GM10266 (cell line): ENCODE measurements around the gene FGD4.
"Not testable (repeated sequence)": the region's sequence is repeated elsewhere in the genome, so short reads cannot be mapped to it uniquely, and the experiment has no call there.

Experiments used
- DNase-seq: peaks from one replicate; pipeline ENCODE4 v3.0.0; 2012; ENCODE audit errors: extremely low spot score
- TF ChIP-seq, protein P1 (sequence below): IDR thresholded peaks from 2 replicates; pipeline ENCODE4 v1.5.1; 2012; ENCODE audit warnings: mild to moderate bottlenecking, low read depth; ENCODE audit not compliant: control insufficient read depth, insufficient read depth; ENCODE audit errors: missing control alignments

FGD4 gene

DNA sequence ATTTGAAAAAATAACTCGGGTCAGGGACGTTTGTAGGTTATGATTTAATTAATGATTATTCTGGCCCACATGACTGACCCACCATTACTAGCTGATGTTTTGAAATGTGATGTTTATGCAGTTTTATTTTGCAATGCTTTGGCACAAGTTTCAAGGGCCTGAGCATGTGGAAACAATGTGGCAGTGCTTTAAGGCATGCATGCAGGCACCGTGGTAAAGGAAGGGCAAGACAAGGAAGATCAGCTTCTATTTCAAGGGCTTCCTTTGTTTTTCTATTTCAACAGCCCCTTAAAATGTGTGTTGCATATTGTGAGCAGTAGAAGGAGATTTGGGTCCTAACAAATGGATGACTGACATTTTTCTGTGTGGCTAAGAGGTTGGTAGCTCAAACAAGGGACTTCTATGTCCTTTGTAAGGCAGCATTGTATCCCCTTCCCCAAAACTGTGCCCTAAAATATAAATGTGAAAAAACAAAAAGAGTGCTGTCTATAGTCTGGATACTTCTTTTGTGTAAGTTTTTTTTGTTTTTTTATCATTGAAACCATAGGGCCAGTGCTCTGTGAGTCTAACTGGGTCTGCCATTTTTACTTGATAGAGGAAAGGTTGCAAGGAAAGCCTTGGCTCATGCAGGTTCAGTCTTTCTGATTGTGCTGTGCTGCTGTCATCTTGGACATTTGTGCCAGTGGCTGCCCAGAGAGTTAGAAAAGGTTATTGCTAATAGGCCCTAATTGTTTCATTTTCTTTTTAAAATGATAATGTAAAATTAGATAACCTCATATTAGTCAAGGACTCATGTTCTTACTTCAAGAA is 103.5 kb downstream of the FGD4 start:
- TF ChIP-seq, protein P1, sequence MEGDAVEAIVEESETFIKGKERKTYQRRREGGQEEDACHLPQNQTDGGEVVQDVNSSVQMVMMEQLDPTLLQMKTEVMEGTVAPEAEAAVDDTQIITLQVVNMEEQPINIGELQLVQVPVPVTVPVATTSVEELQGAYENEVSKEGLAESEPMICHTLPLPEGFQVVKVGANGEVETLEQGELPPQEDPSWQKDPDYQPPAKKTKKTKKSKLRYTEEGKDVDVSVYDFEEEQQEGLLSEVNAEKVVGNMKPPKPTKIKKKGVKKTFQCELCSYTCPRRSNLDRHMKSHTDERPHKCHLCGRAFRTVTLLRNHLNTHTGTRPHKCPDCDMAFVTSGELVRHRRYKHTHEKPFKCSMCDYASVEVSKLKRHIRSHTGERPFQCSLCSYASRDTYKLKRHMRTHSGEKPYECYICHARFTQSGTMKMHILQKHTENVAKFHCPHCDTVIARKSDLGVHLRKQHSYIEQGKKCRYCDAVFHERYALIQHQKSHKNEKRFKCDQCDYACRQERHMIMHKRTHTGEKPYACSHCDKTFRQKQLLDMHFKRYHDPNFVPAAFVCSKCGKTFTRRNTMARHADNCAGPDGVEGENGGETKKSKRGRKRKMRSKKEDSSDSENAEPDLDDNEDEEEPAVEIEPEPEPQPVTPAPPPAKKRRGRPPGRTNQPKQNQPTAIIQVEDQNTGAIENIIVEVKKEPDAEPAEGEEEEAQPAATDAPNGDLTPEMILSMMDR = no peak
- DNase-seq = no peak

GRCh38 chr12:32503730-32504129 is 104.4 kb downstream of the FGD4 start:
- TF ChIP-seq, protein P1 = no peak
- no peak for DNase-seq

DNA sequence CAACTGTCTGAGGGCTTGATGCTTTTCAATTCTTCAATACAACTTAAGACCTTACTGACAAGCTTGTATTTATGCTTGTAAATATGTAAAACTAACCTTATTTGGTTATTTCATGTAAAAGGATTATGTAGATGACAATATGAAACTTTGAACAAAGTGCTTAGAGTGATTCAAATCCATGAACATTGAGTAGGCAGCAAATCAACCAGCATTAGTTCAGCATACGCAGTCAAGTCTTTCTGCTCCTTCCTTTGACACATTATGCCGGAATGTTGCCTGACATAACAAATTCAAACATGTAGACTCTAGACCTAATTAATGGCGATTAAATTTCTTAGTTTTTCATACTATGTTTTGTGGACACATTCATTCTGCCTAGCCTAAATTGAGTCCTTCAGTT is 105.2 kb downstream of the FGD4 start:
- no peak for DNase-seq
- TF ChIP-seq, protein P1 = no peak

DNA sequence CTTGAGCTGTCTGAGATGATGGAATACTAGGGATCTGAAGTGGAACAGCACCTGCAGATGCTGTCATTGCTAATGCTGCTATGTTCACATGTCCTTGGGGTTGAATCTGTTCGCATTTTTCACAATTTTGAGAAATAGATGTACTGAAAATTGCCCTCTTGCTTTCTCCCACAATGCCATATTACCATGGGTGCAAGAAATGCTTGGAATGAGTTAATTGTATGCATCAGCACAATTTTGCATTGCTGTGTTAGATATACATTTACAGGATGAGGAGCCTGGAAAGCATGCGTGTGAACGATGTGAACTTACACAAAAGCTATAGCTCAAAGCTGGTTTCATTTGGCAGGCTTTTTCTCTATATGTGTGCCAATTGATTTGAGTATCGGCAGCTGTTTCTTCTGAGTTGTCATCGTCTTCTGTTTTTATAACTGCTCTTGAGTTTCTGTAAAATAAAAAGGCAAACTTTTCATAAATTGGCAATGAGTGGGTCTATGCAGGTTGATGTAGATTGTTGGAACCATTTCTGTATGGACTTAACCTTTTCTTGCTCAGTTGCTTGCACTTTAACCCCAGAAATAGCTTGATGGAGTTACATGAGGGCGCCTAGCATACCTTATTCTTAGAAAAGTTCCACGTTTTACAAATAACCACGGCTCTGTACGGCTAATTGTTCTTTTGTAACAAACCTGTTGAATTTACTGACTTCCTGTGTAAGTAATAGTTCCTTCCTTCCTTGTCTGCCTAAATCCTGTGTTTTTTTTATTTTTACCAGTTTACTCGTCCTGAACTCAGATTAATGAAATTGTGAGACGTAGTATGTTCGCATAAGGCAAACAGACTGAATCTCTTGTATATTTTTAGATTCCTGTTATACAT is 105.9 kb downstream of the FGD4 start:
- TF ChIP-seq, protein P1 = no peak
- DNase-seq = no peak

DNA sequence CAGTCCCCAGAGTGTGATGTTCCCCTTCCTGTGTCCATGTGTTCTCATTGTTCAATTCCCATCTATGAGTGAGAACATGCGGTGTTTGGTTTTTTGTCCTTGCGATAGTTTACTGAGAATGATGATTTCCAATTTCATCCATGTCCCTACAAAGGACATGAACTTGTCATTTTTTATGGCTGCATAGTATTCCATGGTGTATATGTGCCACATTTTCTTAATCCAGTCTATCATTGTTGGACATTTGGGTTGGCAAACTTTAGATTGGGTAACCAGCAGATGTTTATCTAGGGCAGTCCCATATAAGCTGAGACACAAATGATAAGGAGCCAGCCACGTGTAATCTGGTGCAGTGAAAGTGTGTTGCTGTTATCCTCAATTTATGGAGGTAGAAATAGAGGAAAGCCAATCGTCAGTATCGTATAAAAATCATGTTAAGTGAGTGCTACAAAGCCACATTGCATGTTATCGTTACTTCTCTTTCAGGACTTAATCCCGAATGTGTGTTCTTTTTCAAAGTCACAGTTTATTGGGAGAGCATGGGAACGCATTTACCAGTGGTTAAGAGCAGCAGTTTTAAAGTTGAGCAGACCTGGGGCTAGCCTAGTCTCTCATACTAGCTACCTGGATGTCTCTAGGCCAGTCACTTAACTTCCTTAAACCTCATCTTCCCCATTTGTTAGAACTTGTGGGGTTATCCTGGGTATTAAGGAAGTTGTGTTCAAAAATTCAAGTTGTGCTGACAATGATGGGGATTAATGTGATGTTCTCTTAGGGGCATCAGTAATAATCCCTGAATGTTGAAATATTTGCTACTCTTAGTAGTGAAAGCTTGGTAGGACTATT is 108.0 kb downstream of the FGD4 start:
- DNase-seq = not testable (repeated sequence)

DNA sequence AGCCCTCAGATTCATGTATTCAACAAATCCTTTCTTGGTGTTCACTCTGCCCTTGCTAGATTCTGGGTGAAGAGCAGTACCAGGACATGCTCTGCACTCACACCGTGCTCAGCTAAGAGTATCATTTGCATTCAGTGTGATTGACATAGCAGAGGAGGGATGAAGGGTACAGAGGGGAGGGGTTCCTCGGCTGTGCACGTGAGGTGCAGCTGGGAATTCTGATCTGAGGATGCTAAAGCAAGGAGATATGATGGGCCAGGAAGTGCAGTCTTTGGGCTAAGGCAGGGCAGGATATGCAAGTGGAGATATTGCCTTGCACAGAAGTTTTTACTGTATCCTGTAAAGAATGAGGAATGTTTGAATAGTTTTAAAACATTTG is 108.6 kb downstream of the FGD4 start:
- TF ChIP-seq, protein P1 = no peak
- no peak for DNase-seq

- TF ChIP-seq, protein P1 = no peak
- no peak for DNase-seq
These were observed 109.3 kb downstream of the FGD4 start for GRCh38 chr12:32508626-32509025.
